ENCODE data around the gene EDEM2. TPM values are rescaled to one million over a fixed set of nuclear protein-coding genes. Genes with fewer than 3 reads are reported as not detected.

EDEM2 gene
- polyA plus RNA-seq, 1 donor from 2014 or later, result 13.3 TPM

DNA sequence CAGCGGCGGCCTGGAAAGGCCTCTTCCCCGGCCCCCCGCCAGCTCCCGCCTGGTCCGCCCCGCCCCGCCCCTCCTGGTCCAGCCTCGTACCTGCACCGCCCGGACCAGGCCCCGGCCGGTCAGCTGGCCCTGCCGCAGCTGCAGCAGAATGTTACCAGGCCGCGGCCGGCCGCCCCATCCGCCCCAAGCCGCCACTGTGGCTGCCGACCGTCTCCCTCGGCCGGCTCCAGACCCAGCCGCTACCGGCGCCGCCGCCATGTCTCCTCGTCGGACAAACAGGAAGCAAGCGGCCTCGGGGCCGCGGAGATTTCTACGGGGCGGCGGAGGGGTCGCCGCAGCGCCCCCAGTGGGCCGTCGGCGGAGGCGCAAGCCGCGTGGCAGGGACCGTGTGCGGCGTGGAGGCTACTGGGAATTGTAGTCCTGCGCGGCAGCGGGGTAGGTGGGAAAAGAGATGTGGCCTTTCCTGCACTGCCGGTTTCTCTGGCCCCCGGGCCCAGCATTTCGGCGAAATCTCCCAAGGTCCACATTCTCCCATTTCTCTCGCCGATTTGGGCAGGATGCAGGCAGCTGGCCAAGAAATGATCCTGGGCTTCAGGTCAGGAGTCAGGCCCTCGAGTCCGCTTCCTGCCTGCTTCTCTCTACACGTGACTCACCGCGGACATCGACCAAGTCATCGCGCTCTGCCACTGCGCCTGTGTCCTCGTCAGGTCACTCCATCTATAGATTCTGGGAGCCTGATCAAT lies 54.4 kb downstream of the EDEM2 start, which contains the start of gene TRPC4AP:
Gene TRPC4AP (minus strand): TSS at position 284 of the 743 bp plus-strand sequence. CDS start 26 bp downstream, at position 258.
- peak within 1 kb of the TSS; percentile 89 for H3K27ac ChIP-seq (ENCODE audit: low read length)
- no peaks in the 10 kb centered on the region for H3K9me2 ChIP-seq (ENCODE audit: insufficient read depth, low read length)
- H2AFZ ChIP-seq (ENCODE audit: low read depth, low read length), result peak within 1 kb of the TSS; percentile 80
- no peaks in the 10 kb centered on the region for H3K36me3 ChIP-seq (ENCODE audit: insufficient read depth, low read length)
- H3K9me3 ChIP-seq (ENCODE audit: low read length), result no peaks in the 10 kb centered on the region
- H3K4me2 ChIP-seq (ENCODE audit: low read length), result peak within 1 kb of the TSS; percentile 100
- TF ChIP-seq EZH2 (IDR thresholded peaks at IDR 0.05; ENCODE audit: borderline replicate concordance, insufficient read depth, low read length, poor library complexity, severe bottlenecking), result no peak
- peak; percentile 86 for TF ChIP-seq MXI1 (conservative IDR thresholded peaks at IDR 0.05; ENCODE audit: poor library complexity, severe bottlenecking)
- peak; percentile 63 for TF ChIP-seq TAF1 (IDR thresholded peaks at IDR 0.05; ENCODE audit: low read depth)
- peak; percentile 50 for TF ChIP-seq EP300 (conservative IDR thresholded peaks at IDR 0.05; ENCODE audit: poor library complexity, severe bottlenecking)
- TF ChIP-seq, protein P1, sequence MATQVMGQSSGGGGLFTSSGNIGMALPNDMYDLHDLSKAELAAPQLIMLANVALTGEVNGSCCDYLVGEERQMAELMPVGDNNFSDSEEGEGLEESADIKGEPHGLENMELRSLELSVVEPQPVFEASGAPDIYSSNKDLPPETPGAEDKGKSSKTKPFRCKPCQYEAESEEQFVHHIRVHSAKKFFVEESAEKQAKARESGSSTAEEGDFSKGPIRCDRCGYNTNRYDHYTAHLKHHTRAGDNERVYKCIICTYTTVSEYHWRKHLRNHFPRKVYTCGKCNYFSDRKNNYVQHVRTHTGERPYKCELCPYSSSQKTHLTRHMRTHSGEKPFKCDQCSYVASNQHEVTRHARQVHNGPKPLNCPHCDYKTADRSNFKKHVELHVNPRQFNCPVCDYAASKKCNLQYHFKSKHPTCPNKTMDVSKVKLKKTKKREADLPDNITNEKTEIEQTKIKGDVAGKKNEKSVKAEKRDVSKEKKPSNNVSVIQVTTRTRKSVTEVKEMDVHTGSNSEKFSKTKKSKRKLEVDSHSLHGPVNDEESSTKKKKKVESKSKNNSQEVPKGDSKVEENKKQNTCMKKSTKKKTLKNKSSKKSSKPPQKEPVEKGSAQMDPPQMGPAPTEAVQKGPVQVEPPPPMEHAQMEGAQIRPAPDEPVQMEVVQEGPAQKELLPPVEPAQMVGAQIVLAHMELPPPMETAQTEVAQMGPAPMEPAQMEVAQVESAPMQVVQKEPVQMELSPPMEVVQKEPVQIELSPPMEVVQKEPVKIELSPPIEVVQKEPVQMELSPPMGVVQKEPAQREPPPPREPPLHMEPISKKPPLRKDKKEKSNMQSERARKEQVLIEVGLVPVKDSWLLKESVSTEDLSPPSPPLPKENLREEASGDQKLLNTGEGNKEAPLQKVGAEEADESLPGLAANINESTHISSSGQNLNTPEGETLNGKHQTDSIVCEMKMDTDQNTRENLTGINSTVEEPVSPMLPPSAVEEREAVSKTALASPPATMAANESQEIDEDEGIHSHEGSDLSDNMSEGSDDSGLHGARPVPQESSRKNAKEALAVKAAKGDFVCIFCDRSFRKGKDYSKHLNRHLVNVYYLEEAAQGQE (IDR thresholded peaks at IDR 0.05; ENCODE audit: borderline replicate concordance), result peak; percentile 70
- peak; percentile 38 for TF ChIP-seq SMC3 (conservative IDR thresholded peaks at IDR 0.05; ENCODE audit: poor library complexity)
- peak; percentile 94 for TF ChIP-seq POLR2AphosphoS5 (IDR thresholded peaks at IDR 0.05)
- TF ChIP-seq RAD21 (conservative IDR thresholded peaks at IDR 0.05), result peak; percentile 64
- TF ChIP-seq, protein P2, sequence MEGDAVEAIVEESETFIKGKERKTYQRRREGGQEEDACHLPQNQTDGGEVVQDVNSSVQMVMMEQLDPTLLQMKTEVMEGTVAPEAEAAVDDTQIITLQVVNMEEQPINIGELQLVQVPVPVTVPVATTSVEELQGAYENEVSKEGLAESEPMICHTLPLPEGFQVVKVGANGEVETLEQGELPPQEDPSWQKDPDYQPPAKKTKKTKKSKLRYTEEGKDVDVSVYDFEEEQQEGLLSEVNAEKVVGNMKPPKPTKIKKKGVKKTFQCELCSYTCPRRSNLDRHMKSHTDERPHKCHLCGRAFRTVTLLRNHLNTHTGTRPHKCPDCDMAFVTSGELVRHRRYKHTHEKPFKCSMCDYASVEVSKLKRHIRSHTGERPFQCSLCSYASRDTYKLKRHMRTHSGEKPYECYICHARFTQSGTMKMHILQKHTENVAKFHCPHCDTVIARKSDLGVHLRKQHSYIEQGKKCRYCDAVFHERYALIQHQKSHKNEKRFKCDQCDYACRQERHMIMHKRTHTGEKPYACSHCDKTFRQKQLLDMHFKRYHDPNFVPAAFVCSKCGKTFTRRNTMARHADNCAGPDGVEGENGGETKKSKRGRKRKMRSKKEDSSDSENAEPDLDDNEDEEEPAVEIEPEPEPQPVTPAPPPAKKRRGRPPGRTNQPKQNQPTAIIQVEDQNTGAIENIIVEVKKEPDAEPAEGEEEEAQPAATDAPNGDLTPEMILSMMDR (IDR thresholded peaks at IDR 0.05; ENCODE audit: poor library complexity, severe bottlenecking), result peak; percentile 99
- peak within 1 kb of the TSS; percentile 97 for H3K4me3 ChIP-seq (ENCODE audit: low read length)
- H4K20me1 ChIP-seq (ENCODE audit: insufficient read depth), result no peaks in the 10 kb centered on the region
- no peaks in the 10 kb centered on the region for H3F3A ChIP-seq (ENCODE audit: insufficient read depth, low read length, poor library complexity, severe bottlenecking)
- peaks cover 46% of the 10 kb centered on the region for H3K79me2 ChIP-seq (replicated peaks; ENCODE audit: insufficient read depth, low read length)
- H3K9ac ChIP-seq (ENCODE audit: low read length), result peak within 1 kb of the TSS; percentile 96
- H3K27me3 ChIP-seq (ENCODE audit: insufficient read depth, low read depth, low read length), result no peaks in the 10 kb centered on the region

DNA sequence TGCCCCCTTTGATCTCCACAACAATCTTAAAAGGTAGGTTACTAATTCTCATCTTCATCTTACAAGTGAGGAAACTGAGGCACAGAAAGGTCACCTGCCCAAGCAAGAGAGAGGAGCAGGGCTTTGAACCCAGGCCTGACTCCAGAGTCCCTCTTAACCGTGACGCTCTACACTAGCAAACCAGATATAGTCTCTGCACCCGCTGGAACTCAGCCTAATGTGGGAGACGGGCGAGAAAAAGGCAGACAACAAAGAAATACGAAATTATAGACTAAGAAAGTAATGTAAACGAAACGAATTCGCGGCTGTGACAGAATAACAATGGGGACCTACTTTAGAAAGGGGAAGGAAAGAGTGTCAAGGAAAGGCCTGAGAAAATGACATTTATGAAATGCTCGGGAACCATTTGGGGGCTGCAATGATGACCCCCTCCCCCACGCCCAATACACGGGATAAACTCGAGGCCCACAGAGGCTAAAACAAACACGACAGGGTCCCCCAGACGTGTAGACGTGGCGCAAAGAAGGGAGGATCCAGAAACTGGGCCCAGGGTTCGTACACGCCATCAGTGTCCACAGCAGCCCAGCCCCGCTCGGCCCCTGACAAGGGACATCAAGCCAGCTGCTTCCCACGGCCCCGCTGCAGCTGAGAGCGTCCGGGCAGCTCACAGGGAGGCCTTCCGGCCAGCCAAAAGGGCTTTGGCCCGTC lies 55.2 kb downstream of the EDEM2 start:
- H3K9me3 ChIP-seq (ENCODE audit: low read length), result no peaks in the 10 kb centered on the region
- H3K79me2 ChIP-seq (replicated peaks; ENCODE audit: insufficient read depth, low read length), result peaks cover 47% of the 10 kb centered on the region
- no peaks in the 10 kb centered on the region for H3K36me3 ChIP-seq (ENCODE audit: insufficient read depth, low read length)
- TF ChIP-seq MXI1 (conservative IDR thresholded peaks at IDR 0.05; ENCODE audit: poor library complexity, severe bottlenecking), result no peak
- peak; percentile 36 for TF ChIP-seq TAF1 (IDR thresholded peaks at IDR 0.05; ENCODE audit: low read depth)
- H3K4me3 ChIP-seq (ENCODE audit: low read length), result peak overlapping the region; percentile 97
- H4K20me1 ChIP-seq (ENCODE audit: insufficient read depth), result no peaks in the 10 kb centered on the region
- H3K27ac ChIP-seq (ENCODE audit: low read length), result peak overlapping the region; percentile 89
- H3K9ac ChIP-seq (ENCODE audit: low read length), result peak overlapping the region; percentile 96
- peak overlapping the region; percentile 45 for H2AFZ ChIP-seq (ENCODE audit: low read depth, low read length)
- peak overlapping the region; percentile 100 for H3K4me2 ChIP-seq (ENCODE audit: low read length)
- H3F3A ChIP-seq (ENCODE audit: insufficient read depth, low read length, poor library complexity, severe bottlenecking), result no peaks in the 10 kb centered on the region
- no peaks in the 10 kb centered on the region for H3K27me3 ChIP-seq (ENCODE audit: insufficient read depth, low read depth, low read length)
- H3K9me2 ChIP-seq (ENCODE audit: insufficient read depth, low read length), result no peaks in the 10 kb centered on the region

All from neural cell (in vitro differentiated cells).